HFFc6 (cell line): ENCODE data around the gene TAF3. TPM values are rescaled to one million over a fixed set of nuclear protein-coding genes. Genes with fewer than 3 reads are reported as not detected.

ENCODE experiments used
- DNase-seq: peaks from one replicate; pipeline ENCODE4 v3.0.0-alpha.2; 2018
- H3K27ac Mint-ChIP-seq: 2 replicates; pipeline ENCODE4 v1.8.0; 2020; ENCODE audit warnings: mild to moderate bottlenecking, mixed read lengths
- H3K27me3 Mint-ChIP-seq: 2 replicates; pipeline ENCODE4 v1.8.0; 2021; ENCODE audit warnings: mild to moderate bottlenecking, moderate library complexity, mixed read lengths; ENCODE audit not compliant: insufficient read depth
- H3K36me3 Mint-ChIP-seq: 2 replicates; pipeline ENCODE4 v1.8.0; 2021; ENCODE audit warnings: low read depth, mixed read lengths
- H3K4me1 Mint-ChIP-seq: 2 replicates; pipeline ENCODE4 v1.8.0; 2020; ENCODE audit warnings: low read depth, mixed read lengths
- H3K4me3 Mint-ChIP-seq: 2 replicates; pipeline ENCODE4 v1.8.0; 2020; ENCODE audit warnings: mild to moderate bottlenecking, moderate library complexity, mixed read lengths
- H3K9me3 Mint-ChIP-seq: 2 replicates; pipeline ENCODE4 v1.8.0; 2020; ENCODE audit warnings: mild to moderate bottlenecking, mixed read lengths
- total RNA-seq, 6 experiments: library from RNA; stranded (reverse); fragmentation: NEBNext Ultra II Directional; extraction: Animal tissue kit (Norgen Biotek cat#: 25700); gene quantifications; 2 replicates in 1 of 6; 3 replicates in 5 of 6; pipeline ENCODE4 v1.2.3, GENCODE V29; 2021
- TF ChIP-seq, protein P1 (sequence below): fragments of 200-600 bp; sonication (generic); IDR thresholded peaks from 2 replicates; pipeline ENCODE4 v1.5.0; 2021; ENCODE audit warnings: antibody characterized with exemption, mild to moderate bottlenecking

The TAF3 gene
- total RNA-seq, 6 experiments from 2014 or later, result 8.1 to 11.3 (median 9.7) TPM

GRCh38 chr10:7787150-7787856 is 31.0 kb upstream of the TAF3 start:
- Mint-ChIP-seq H3K27me3 (no peaks in the 10 kb centered on the region), H3K9me3 (no peaks in the 10 kb centered on the region), H3K4me1 (peaks cover 40% of the 10 kb centered on the region), H3K36me3 (peaks cover 23% of the 10 kb centered on the region), H3K4me3 (no peak overlapping the region), H3K27ac (no peak overlapping the region)
- peak; percentile 20 for DNase-seq
- TF ChIP-seq, protein P1, sequence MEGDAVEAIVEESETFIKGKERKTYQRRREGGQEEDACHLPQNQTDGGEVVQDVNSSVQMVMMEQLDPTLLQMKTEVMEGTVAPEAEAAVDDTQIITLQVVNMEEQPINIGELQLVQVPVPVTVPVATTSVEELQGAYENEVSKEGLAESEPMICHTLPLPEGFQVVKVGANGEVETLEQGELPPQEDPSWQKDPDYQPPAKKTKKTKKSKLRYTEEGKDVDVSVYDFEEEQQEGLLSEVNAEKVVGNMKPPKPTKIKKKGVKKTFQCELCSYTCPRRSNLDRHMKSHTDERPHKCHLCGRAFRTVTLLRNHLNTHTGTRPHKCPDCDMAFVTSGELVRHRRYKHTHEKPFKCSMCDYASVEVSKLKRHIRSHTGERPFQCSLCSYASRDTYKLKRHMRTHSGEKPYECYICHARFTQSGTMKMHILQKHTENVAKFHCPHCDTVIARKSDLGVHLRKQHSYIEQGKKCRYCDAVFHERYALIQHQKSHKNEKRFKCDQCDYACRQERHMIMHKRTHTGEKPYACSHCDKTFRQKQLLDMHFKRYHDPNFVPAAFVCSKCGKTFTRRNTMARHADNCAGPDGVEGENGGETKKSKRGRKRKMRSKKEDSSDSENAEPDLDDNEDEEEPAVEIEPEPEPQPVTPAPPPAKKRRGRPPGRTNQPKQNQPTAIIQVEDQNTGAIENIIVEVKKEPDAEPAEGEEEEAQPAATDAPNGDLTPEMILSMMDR, result no peak

DNA sequence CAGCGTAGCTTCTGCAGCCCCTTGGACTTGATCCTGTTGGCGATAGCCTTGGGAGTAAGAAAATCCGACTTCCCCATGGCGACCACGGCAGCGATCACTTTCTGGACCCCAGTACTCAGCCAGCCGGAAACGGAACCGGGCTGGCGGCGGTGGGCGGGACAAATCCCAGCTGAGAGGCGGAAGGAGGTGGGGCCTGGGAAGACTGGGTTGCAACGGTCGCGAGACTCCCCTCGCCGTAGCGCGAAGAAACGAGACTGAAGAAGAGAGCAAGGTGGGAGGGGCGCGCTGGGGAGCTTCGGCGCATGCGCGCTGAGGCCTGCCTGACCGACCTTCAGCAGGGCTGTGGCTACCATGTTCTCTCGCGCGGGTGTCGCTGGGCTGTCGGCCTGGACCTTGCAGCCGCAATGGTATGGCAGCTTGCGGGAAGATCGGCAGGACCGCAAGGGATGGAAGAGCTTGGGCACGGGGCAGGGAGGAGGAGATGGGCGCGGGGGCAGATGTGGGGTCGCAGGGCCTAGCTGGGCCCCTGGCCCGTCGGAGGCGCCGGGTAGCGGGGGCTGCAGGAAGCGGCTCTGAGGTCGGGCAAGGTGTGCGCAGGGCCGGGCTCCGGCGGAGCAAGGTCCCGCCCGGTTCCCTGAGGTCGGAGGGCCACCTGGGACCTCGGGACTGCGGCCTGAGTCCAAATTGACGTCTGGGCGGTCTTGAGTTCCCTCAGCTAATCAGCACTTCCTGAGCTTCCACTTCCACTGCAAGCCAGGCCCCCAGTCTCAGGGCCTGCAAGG is 30.3 kb upstream of the TAF3 start, which contains the start of the genes ATP5F1C and KIN:
Gene ATP5F1C, plus strand, starts transcription at position 321 of the 782 bp plus-strand sequence. Its CDS starts 31 bp downstream, at position 352.
Gene KIN, minus strand, starts transcription at position 137 of the 782 bp plus-strand sequence. Its CDS starts 60 bp downstream, at position 77.
- no peaks in the 10 kb centered on the region for H3K27me3 Mint-ChIP-seq
- H3K4me1 Mint-ChIP-seq, result peaks cover 47% of the 10 kb centered on the region
- peaks cover 29% of the 10 kb centered on the region for H3K36me3 Mint-ChIP-seq
- DNase-seq, result peak; percentile 95
- no peak within 1 kb of the TSS for H3K4me3 Mint-ChIP-seq
- no peak within 1 kb of the TSS; the same call in 1 of the 2 replicates for H3K27ac Mint-ChIP-seq
- H3K9me3 Mint-ChIP-seq, result no peaks in the 10 kb centered on the region
- TF ChIP-seq, protein P1, result no peak

- no peaks in the 10 kb centered on the region for H3K27me3 Mint-ChIP-seq
- H3K27ac Mint-ChIP-seq, result no peak overlapping the region; the same call in 1 of the 2 replicates
- no peaks in the 10 kb centered on the region for H3K9me3 Mint-ChIP-seq
- H3K4me3 Mint-ChIP-seq, result no peak overlapping the region
- TF ChIP-seq, protein P1, result no peak
- DNase-seq, result no peak
- peaks cover 34% of the 10 kb centered on the region for H3K36me3 Mint-ChIP-seq
- peaks cover 50% of the 10 kb centered on the region for H3K4me1 Mint-ChIP-seq
Measured at GRCh38 chr10:7788639-7789286, 29.5 kb upstream of the TAF3 start.

GRCh38 chr10:7789390-7789789 is 28.9 kb upstream of the TAF3 start:
- no peaks in the 10 kb centered on the region for H3K27me3 Mint-ChIP-seq
- TF ChIP-seq, protein P1, result no peak
- H3K4me3 Mint-ChIP-seq, result no peak overlapping the region
- DNase-seq, result peak; percentile 21
- H3K4me1 Mint-ChIP-seq, result peaks cover 56% of the 10 kb centered on the region
- no peak overlapping the region; the same call in 1 of the 2 replicates for H3K27ac Mint-ChIP-seq
- peaks cover 34% of the 10 kb centered on the region for H3K36me3 Mint-ChIP-seq
- no peaks in the 10 kb centered on the region for H3K9me3 Mint-ChIP-seq

- Mint-ChIP-seq H3K36me3 (peaks cover 51% of the 10 kb centered on the region), H3K9me3 (no peaks in the 10 kb centered on the region), H3K4me1 (peaks cover 83% of the 10 kb centered on the region), H3K4me3 (peak overlapping the region; percentile 24), H3K27ac (peak overlapping the region; percentile 27), H3K27me3 (no peaks in the 10 kb centered on the region)
- DNase-seq, result no peak
- TF ChIP-seq, protein P1, result no peak
Measured at GRCh38 chr10:7792541-7792940, 25.8 kb upstream of the TAF3 start.
